Stimulated activated naive CD8-positive, alpha-beta T cell treated with anti-CD3 and anti-CD28 coated beads, Interleukin-15, Interleukin-2, amounts not matched to agents 100 U/mL and 50 U/mL, for 24 hours (primary cell): ENCODE measurements around the gene RALGAPA2.

Experiments
- ATAC-seq: fragments of 150-1000 bp; cut with Tn5 transposase; one replicate; pipeline ENCODE4 v1.10.0; 2021
- DNase-seq: peaks from one replicate; pipeline ENCODE4 v3.0.0; 2021

Gene RALGAPA2

GRCh38 chr20:20465252-20465651 lies 247.2 kb downstream of the RALGAPA2 start:
- ATAC-seq, result peak; percentile 58
- no peak for DNase-seq

GRCh38 chr20:20463933-20464374 lies 248.5 kb downstream of the RALGAPA2 start:
- ATAC-seq (no peak), DNase-seq (no peak)

- no peak for DNase-seq
- no peak for ATAC-seq
These were observed 250.3 kb downstream of the RALGAPA2 start for GRCh38 chr20:20462185-20462584.

- no peak for ATAC-seq
- no peak for DNase-seq
These were observed 250.9 kb downstream of the RALGAPA2 start for GRCh38 chr20:20461551-20461950.

- ATAC-seq (no peak), DNase-seq (no peak)
These were observed 252.7 kb downstream of the RALGAPA2 start for GRCh38 chr20:20459726-20460125.

GRCh38 chr20:20457392-20458126 lies 254.9 kb downstream of the RALGAPA2 start:
- ATAC-seq, result peak; percentile 8
- DNase-seq, result no peak

- ATAC-seq (no peak), DNase-seq (no peak)
These were observed 255.7 kb downstream of the RALGAPA2 start for GRCh38 chr20:20456741-20457140.

- ATAC-seq, result no peak
- no peak for DNase-seq
These were observed 256.5 kb downstream of the RALGAPA2 start for GRCh38 chr20:20455926-20456325.

- no peak for ATAC-seq
- DNase-seq, result no peak
These were observed 257.4 kb downstream of the RALGAPA2 start for GRCh38 chr20:20454850-20455627.

GRCh38 chr20:20454367-20454766 lies 258.1 kb downstream of the RALGAPA2 start:
- no peak for DNase-seq
- ATAC-seq, result no peak

GRCh38 chr20:20452254-20452676 lies 260.2 kb downstream of the RALGAPA2 start:
- ATAC-seq, result peak; percentile 96

GRCh38 chr20:20450521-20450920 lies 261.9 kb downstream of the RALGAPA2 start:
- DNase-seq (no peak), ATAC-seq (no peak)

More at GRCh38 chr20:20452254-20452676, 260.2 kb downstream of the RALGAPA2 start:
- DNase-seq, result peak; percentile 70

- ATAC-seq (no peak), DNase-seq (no peak)
These were observed 263.6 kb downstream of the RALGAPA2 start for GRCh38 chr20:20448881-20449280.

GRCh38 chr20:20447196-20447595 lies 265.2 kb downstream of the RALGAPA2 start:
- ATAC-seq, result no peak
- no peak for DNase-seq

GRCh38 chr20:20446425-20447015 lies 265.9 kb downstream of the RALGAPA2 start:
- ATAC-seq, result no peak
- no peak for DNase-seq

GRCh38 chr20:20446001-20446400 lies 266.4 kb downstream of the RALGAPA2 start:
- ATAC-seq, result no peak
- DNase-seq, result no peak

- no peak for DNase-seq
- no peak for ATAC-seq
These were observed 268.9 kb downstream of the RALGAPA2 start for GRCh38 chr20:20443504-20443903.

GRCh38 chr20:20442466-20442865 lies 270.0 kb downstream of the RALGAPA2 start:
- ATAC-seq (no peak), DNase-seq (no peak)

GRCh38 chr20:20440886-20441658 lies 271.4 kb downstream of the RALGAPA2 start:
- no peak for ATAC-seq

GRCh38 chr20:20440481-20440880 lies 272.0 kb downstream of the RALGAPA2 start:
- no peak for ATAC-seq
- DNase-seq, result no peak

More at GRCh38 chr20:20440886-20441658, 271.4 kb downstream of the RALGAPA2 start:
- DNase-seq, result no peak

GRCh38 chr20:20439602-20440190 lies 272.7 kb downstream of the RALGAPA2 start:
- ATAC-seq (no peak), DNase-seq (no peak)

GRCh38 chr20:20437314-20437713 lies 275.1 kb downstream of the RALGAPA2 start:
- DNase-seq (no peak), ATAC-seq (no peak)
